ENCODE results near the gene NPW. TPM values are rescaled to one million over a fixed set of nuclear protein-coding genes. Genes with fewer than 3 reads are reported as not detected.
A peak's percentile ranks its signal among the peaks of the same experiment; 100 is the strongest.

The NPW gene
- total and polyA plus RNA-seq, 5 experiments from 2014 or later: not detected

DNA sequence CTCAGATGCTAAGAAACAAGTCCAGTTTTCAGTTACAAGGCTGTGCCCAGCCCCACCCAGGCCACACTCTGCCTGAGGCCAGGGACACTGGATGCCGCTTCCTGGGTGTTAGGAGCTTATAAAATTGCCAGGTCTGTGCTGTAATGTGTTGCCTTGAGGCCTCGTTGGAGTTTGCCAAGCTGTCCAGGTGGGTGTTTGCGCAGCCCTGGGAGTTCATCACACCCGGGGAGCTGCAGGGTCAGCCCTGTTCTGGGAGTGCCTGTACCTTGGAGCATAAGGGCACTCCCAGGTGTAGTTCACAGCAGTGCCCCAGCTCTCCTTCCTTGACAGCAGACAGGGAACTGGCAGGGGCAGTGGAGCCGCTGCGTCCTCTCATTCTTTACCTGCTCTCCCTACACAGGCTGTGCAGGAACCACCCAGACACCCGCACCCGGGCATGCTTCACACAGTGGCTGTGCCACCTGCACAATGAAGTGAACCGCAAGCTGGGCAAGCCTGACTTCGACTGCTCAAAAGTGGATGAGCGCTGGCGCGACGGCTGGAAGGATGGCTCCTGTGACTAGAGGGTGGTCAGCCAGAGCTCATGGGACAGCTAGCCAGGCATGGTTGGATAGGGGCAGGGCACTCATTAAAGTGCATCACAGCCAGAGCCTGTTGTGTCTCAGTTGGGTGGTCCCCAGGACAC is 34.0 kb upstream of the NPW start:
- no peaks in the 10 kb centered on the region for H3K9me3 Mint-ChIP-seq
- peaks cover 3 to 40% (median 13%) of the 10 kb centered on the region in 5 donors for H3K27me3 Mint-ChIP-seq
- peaks cover 0 to 19% (median 7%) of the 10 kb centered on the region in 3 donors for H3K36me3 Mint-ChIP-seq
- peak overlapping the region in 3 of 10 donors; percentile 24 to 64 (median 38) for H3K27ac Mint-ChIP-seq
- peak overlapping the region; percentile 70 to 88 (median 77) for H3K4me3 Mint-ChIP-seq
- ATAC-seq (no peak), DNase-seq (no peak)
- POLR2A ChIA-PET: interaction anchor here (0.8 to 7.3 kb wide), 4 partner anchors 14 to 220 kb away, joined by 3 to 89 read pairs (median 24); partner anchors contain the start of genes MLST8, NDUFB10, RPS2 and TBL3
- H3K4me1 Mint-ChIP-seq: peaks cover 9 to 33% (median 20%) of the 10 kb centered on the region in 4 donors

GRCh38 chr16:1987198-1987597 is 32.4 kb upstream of the NPW start:
- DNase-seq (no peak), ATAC-seq (no peak)
- H3K36me3 Mint-ChIP-seq: peaks cover 0 to 18% (median 7%) of the 10 kb centered on the region in 3 donors
- H3K4me3 Mint-ChIP-seq: peak overlapping the region in 1 of 10 donors; percentile 30
- H3K4me1 Mint-ChIP-seq: peaks cover 9 to 43% (median 30%) of the 10 kb centered on the region in 4 donors
- POLR2A ChIA-PET: interaction anchor here (0.8 to 1.2 kb wide), 2 partner anchors 9 to 21 kb away, joined by 3 read pairs; no protein-coding TSS in a partner anchor
- no peaks in the 10 kb centered on the region for H3K9me3 Mint-ChIP-seq
- H3K27ac Mint-ChIP-seq: no peak overlapping the region
- peaks cover 2 to 37% (median 13%) of the 10 kb centered on the region in 5 donors for H3K27me3 Mint-ChIP-seq

DNA sequence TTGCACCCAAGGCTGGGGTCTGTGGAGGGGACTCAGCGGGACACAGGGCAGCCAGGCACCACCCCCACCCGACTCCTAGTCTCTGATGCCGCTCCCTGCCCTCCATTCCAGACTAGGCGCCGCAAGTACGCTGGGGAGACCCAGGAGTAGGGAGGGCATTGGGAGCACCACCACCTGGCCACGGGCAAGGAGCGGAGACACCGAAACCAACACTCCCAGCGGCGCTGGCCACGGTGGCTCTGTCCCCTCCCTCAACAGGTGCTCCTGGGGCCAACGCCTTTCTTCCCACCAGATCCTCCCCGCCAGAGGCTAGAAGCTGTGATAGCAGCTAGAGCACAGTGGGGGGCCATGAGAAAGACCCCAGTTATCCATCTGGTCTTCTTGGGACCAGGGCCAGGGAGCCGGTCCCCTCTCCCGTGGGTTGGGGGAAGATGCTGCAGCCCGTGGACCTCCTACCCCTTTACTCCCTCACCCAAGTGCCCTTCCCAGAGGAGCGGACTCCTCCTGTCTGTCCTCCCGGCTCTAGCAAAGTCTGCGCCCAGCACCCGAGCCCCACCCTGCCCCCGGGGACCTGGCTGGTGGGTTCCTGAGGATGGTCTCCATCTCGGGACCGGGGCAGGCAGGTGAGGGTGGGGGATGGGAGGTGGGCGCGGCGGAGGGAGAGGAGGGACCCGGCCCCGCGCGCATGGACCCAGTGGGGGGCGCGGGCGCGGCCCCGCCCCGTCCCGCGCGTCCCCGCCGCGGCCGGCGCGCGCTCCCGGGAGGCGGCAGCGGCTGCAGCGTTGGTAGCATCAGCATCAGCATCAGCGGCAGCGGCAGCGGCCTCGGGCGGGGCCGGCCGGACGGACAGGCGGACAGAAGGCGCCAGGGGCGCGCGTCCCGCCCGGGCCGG is 30.1 kb upstream of the NPW start, which contains the start of gene SYNGR3:
Gene SYNGR3 (plus strand): TSS at position 762 of the 892 bp plus-strand sequence. CDS start 133 bp downstream, outside the sequence.
- Mint-ChIP-seq H3K36me3 (peaks cover 0 to 18% (median 7%) of the 10 kb centered on the region in 3 donors), H3K4me1 (peaks cover 4 to 36% (median 27%) of the 10 kb centered on the region in 4 donors), H3K4me3 (peak within 1 kb of the TSS; percentile 44 to 84 (median 76)), H3K27me3 (peaks cover 2 to 30% (median 13%) of the 10 kb centered on the region in 5 donors), H3K9me3 (no peaks in the 10 kb centered on the region), H3K27ac (peak within 1 kb of the TSS in 4 of 10 donors; percentile 22 to 91 (median 76))
- POLR2A ChIA-PET: interaction anchor here (0.5 to 5.9 kb wide), 3 partner anchors 19 to 536 kb away, joined by 6 to 47 read pairs (median 21); partner anchors contain the start of genes RNF151, RPS2 and ZNF598
- DNase-seq (no peak), ATAC-seq (no peak)

GRCh38 chr16:1990101-1990350 is 29.6 kb upstream of the NPW start:
- H3K27ac Mint-ChIP-seq: no peak overlapping the region
- H3K36me3 Mint-ChIP-seq: peaks cover 0 to 18% (median 7%) of the 10 kb centered on the region in 3 donors
- H3K27me3 Mint-ChIP-seq: peaks cover 2 to 30% (median 13%) of the 10 kb centered on the region in 5 donors
- H3K4me1 Mint-ChIP-seq: peaks cover 4 to 30% (median 22%) of the 10 kb centered on the region in 4 donors
- H3K4me3 Mint-ChIP-seq: peak overlapping the region in 1 of 10 donors; percentile 72
- ATAC-seq: no peak
- no peak for DNase-seq
- no peaks in the 10 kb centered on the region for H3K9me3 Mint-ChIP-seq
- POLR2A ChIA-PET: interaction anchor here (1.2 to 5.9 kb wide), 3 partner anchors 19 to 165 kb away, joined by 6 to 47 read pairs (median 21); partner anchors contain the start of genes RNF151, RPS2, TRAF7 and ZNF598

DNA sequence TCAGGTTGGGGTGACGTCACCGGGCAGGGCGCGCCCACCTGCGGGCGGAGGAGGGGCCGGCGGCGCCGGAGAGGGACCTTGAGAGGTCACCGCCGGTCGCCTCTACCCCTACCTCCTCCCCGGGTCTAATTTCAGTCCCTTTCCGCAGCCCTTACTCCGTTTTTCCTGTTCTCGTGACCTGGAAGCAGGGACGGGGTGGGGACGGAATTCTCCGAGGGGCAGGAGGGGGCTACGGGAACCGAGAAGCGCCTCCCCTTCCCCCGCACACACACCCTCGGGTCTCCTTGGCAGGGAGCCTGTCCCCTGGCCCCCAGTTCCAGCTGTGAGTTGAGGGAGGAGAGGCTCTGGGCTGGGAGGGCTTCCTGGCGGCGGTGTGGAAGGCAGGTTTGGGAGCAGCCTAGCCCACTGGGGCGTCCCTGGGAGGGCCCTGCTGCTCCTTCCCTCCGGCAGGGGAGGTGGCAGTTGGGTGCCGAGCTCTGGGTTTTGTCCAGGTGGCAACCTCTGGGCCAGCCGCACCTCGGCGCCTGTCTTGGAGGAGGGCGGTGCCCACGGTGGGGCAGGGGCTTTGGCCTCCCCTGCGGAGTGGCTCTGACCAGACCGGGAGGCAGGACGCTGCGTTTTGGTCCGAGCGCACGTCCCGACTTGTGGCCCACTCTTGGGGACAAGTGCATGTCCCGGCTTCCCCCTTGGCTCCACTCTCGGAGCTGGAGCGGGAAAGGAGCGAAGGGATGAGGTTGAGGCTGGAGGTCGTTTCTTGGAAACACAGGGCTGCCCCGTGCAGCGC is 29.0 kb upstream of the NPW start:
- ATAC-seq (no peak), DNase-seq (peak in 1 of 10 donors; percentile 19)
- Mint-ChIP-seq H3K4me1 (peaks cover 7 to 27% (median 18%) of the 10 kb centered on the region in 4 donors), H3K4me3 (peak overlapping the region; percentile 68 to 84 (median 78)), H3K9me3 (no peaks in the 10 kb centered on the region), H3K36me3 (peaks cover 0 to 18% (median 7%) of the 10 kb centered on the region in 3 donors), H3K27me3 (peaks cover 2 to 30% (median 13%) of the 10 kb centered on the region in 5 donors), H3K27ac (peak overlapping the region in 8 of 10 donors; percentile 13 to 86 (median 78))
- POLR2A ChIA-PET: interaction anchor here (1.0 to 5.9 kb wide), 6 partner anchors 18 to 542 kb away, joined by 3 to 47 read pairs (median 8); partner anchors contain the start of genes RNF151, RPS2, TBL3 and TRAF7

GRCh38 chr16:1991135-1991551 is 28.4 kb upstream of the NPW start:
- H3K4me3 Mint-ChIP-seq: peak overlapping the region; percentile 68 to 84 (median 78)
- peaks cover 0 to 13% (median 7%) of the 10 kb centered on the region in 3 donors for H3K36me3 Mint-ChIP-seq
- ATAC-seq: peak; percentile 29 to 35

DNA sequence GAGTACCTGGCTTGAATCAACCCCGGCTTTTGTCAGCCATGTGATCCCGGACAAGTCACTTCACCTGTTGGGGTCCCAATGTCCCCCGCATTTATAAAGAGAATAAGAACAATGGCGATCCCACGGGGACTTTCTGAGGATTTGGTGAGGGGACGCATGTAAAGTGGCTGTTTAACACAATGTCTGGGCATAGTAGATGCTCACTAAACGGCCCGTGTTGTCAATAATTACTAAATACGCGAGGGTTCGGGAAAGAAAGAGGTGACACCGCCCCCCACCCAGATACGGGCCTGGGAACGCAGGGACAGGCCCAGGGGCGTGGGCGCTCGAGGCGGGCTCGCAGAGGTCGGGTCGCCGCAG is 28.0 kb upstream of the NPW start:
- POLR2A ChIA-PET: interaction anchor here (1.0 to 5.9 kb wide), 10 partner anchors 17 to 541 kb away, joined by 3 to 47 read pairs (median 4); partner anchors contain the start of genes MSRB1, NTHL1, PKD1 and RNF151
- H3K4me3 Mint-ChIP-seq: peak overlapping the region; percentile 68 to 84 (median 78)
- H3K9me3 Mint-ChIP-seq: no peaks in the 10 kb centered on the region
- DNase-seq (no peak), ATAC-seq (no peak)
- peak overlapping the region in 9 of 10 donors; percentile 24 to 86 (median 77) for H3K27ac Mint-ChIP-seq
- peaks cover 2 to 30% (median 11%) of the 10 kb centered on the region in 5 donors for H3K27me3 Mint-ChIP-seq
- peaks cover 9 to 27% (median 18%) of the 10 kb centered on the region in 4 donors for H3K4me1 Mint-ChIP-seq
- peaks cover 0 to 8% (median 4%) of the 10 kb centered on the region in 3 donors for H3K36me3 Mint-ChIP-seq

More at GRCh38 chr16:1991135-1991551, 28.4 kb upstream of the NPW start:
- peak in 4 of 10 donors; percentile 40 to 51 (median 45) for DNase-seq
- Mint-ChIP-seq H3K9me3 (no peaks in the 10 kb centered on the region), H3K4me1 (peaks cover 9 to 27% (median 18%) of the 10 kb centered on the region in 4 donors), H3K27me3 (peaks cover 2 to 30% (median 13%) of the 10 kb centered on the region in 5 donors), H3K27ac (peak overlapping the region in 8 of 10 donors; percentile 22 to 86 (median 78))
- POLR2A ChIA-PET: interaction anchor here (1.0 to 5.9 kb wide), 10 partner anchors 17 to 541 kb away, joined by 3 to 47 read pairs (median 4); partner anchors contain the start of genes MSRB1, NTHL1, PKD1 and RNF151

GRCh38 chr16:1991948-1992703 is 27.5 kb upstream of the NPW start:
- Mint-ChIP-seq H3K9me3 (no peaks in the 10 kb centered on the region), H3K4me1 (peaks cover 9 to 27% (median 18%) of the 10 kb centered on the region in 4 donors), H3K27me3 (peaks cover 2 to 27% (median 7%) of the 10 kb centered on the region in 5 donors), H3K4me3 (peak overlapping the region in 9 of 10 donors; percentile 15 to 84 (median 71)), H3K27ac (peak overlapping the region in 6 of 10 donors; percentile 24 to 83 (median 72)), H3K36me3 (peaks cover 0 to 3% (median 2%) of the 10 kb centered on the region in 3 donors)
- peak; percentile 86 to 100 (median 95) for DNase-seq
- ATAC-seq: peak; percentile 72 to 82
- POLR2A ChIA-PET: interaction anchor here (0.8 to 5.9 kb wide), 9 partner anchors 12 to 163 kb away, joined by 3 to 47 read pairs (median 4); partner anchors contain the start of genes MSRB1, NTHL1, PKD1 and RNF151

DNA sequence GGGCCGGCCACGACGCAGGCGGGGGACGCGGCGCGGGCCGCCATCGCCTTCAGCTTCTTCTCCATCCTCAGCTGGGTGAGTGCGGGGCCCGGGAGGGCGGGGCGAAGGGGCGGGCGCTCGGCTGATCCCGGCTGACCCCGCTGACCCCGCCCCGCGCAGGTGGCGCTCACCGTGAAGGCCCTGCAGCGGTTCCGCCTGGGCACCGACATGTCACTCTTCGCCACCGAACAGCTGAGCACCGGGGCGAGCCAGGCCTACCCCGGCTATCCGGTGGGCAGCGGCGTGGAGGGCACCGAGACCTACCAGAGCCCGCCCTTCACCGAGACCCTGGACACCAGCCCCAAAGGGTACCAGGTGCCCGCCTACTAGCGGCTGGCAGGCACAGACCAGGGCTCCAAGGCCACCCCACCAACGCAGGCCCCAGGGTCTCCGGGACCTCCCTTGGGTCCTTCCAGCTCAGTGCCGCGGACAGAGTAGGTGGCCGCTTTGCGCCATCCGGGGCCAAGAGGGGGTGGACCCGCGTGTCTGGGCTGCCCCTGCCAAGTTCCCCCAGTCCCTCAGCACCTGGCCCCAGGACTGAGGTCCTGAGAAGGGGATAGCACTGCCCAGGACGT is 26.8 kb upstream of the NPW start:
- H3K27ac Mint-ChIP-seq: peak overlapping the region in 1 of 10 donors; percentile 89
- peaks cover 9 to 27% (median 18%) of the 10 kb centered on the region in 4 donors for H3K4me1 Mint-ChIP-seq
- no peaks in the 10 kb centered on the region for H3K9me3 Mint-ChIP-seq
- H3K27me3 Mint-ChIP-seq: peaks cover 2 to 24% (median 7%) of the 10 kb centered on the region in 5 donors
- H3K4me3 Mint-ChIP-seq: no peak overlapping the region
- ATAC-seq: no peak
- peaks cover 0 to 4% (median 2%) of the 10 kb centered on the region in 3 donors for H3K36me3 Mint-ChIP-seq
- POLR2A ChIA-PET: interaction anchor here (0.8 to 5.9 kb wide), 6 partner anchors 9 to 162 kb away, joined by 3 to 47 read pairs (median 6); partner anchors contain the start of genes PKD1, RNF151, RPS2 and TRAF7
- DNase-seq: peak in 1 of 10 donors; percentile 21

- Mint-ChIP-seq H3K4me3 (peak overlapping the region in 8 of 10 donors; percentile 3 to 68 (median 46)), H3K27me3 (peaks cover 1 to 18% (median 3%) of the 10 kb centered on the region in 5 donors), H3K9me3 (no peaks in the 10 kb centered on the region), H3K27ac (peak overlapping the region in 9 of 10 donors; percentile 51 to 89 (median 85)), H3K36me3 (peaks cover 0 to 11% (median 0%) of the 10 kb centered on the region in 3 donors), H3K4me1 (peaks cover 6 to 25% (median 17%) of the 10 kb centered on the region in 4 donors)
- POLR2A ChIA-PET: interaction anchor here (1.3 to 5.9 kb wide), 3 partner anchors 8 to 28 kb away, joined by 5 to 47 read pairs (median 21); partner anchors contain the start of genes RNF151, RPS2 and ZNF598
- DNase-seq (no peak), ATAC-seq (no peak)
Measured at GRCh38 chr16:1993731-1994131, 25.9 kb upstream of the NPW start.
